Ovary (tissue), 3 donors: ENCODE measurements around the gene TCTN1.

Source experiments
- EP300 ChIP-seq: sonication (generic); formaldehyde crosslinking; IDR thresholded peaks from one replicate; pipeline ENCODE4 v1.6.1; 2017; ENCODE audit warnings: antibody characterized with exemption
- POLR2A ChIP-seq: fragments of 450-650 bp; IDR thresholded peaks from one replicate; pipeline ENCODE4 v1.6.1; 2017; ENCODE audit warnings: antibody characterized with exemption, mild to moderate bottlenecking, moderate library complexity
- TF ChIP-seq, protein P1 (sequence below), 3 donors: fragments of 450-650 bp in 2 of 3; fragments of 200-600 bp in 1 of 3; IDR thresholded peaks; one replicate each; pipeline versions ENCODE4 v1.5.1 to v1.8.0; 2016 to 2022; ENCODE audit warnings: antibody characterized with exemption in 3 of 3, mild to moderate bottlenecking in 1 of 3
- donor health status: DM: no; HTN: no; CAD: no.

DNA sequence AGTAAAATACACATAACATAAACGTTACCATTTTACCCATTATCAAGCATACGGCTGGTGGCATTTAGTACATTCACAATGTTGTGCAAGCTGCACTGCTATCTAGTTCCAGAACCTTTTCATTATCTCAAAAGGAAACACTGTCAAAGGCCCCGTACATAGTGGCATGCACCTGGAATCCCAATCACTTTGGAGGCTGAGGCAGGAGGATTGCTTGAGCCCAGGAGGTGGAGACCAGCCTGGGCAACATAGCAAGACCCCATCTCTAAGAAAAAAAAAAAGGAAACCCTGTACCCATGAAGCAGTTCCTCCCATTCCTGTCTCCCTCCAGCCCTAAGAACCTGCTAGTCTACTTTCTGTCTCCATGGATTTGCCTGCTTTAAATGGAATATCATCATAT, 82.4 kb downstream of the TCTN1 start:
- TF ChIP-seq POLR2A, result no peak
- TF ChIP-seq, protein P1, sequence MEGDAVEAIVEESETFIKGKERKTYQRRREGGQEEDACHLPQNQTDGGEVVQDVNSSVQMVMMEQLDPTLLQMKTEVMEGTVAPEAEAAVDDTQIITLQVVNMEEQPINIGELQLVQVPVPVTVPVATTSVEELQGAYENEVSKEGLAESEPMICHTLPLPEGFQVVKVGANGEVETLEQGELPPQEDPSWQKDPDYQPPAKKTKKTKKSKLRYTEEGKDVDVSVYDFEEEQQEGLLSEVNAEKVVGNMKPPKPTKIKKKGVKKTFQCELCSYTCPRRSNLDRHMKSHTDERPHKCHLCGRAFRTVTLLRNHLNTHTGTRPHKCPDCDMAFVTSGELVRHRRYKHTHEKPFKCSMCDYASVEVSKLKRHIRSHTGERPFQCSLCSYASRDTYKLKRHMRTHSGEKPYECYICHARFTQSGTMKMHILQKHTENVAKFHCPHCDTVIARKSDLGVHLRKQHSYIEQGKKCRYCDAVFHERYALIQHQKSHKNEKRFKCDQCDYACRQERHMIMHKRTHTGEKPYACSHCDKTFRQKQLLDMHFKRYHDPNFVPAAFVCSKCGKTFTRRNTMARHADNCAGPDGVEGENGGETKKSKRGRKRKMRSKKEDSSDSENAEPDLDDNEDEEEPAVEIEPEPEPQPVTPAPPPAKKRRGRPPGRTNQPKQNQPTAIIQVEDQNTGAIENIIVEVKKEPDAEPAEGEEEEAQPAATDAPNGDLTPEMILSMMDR (IDR thresholded peaks at IDR 0.05), result no peak
- TF ChIP-seq EP300, result no peak
